ENCODE results near the gene S100A16.
"Not testable (repeated sequence)": the region's sequence is repeated elsewhere in the genome, so short reads cannot be mapped to it uniquely, and the experiment has no call there.

S100A16 gene

GRCh38 chr1:153612755-153613331 is at the start of gene S100A16:
TSS of gene S100A16 (minus strand) at chr1:153613137. CDS start at chr1:153608151, 4,986 bp downstream.
- DNase-seq, result no peak

- DNase-seq, result no peak
Observed at GRCh38 chr1:153662269-153662668, 49.3 kb upstream of the S100A16 start.

- no peak for DNase-seq
Observed at GRCh38 chr1:153661111-153661708, 48.3 kb upstream of the S100A16 start.

GRCh38 chr1:153659656-153660055 is 46.7 kb upstream of the S100A16 start:
- DNase-seq, result no peak

- DNase-seq, result no peak
Observed at GRCh38 chr1:153659175-153659534, 46.2 kb upstream of the S100A16 start.

- DNase-seq, result peak; percentile 95
Observed at GRCh38 chr1:153658400-153659174, 45.6 kb upstream of the S100A16 start, which contains the start of gene SNAPIN. TSS of gene SNAPIN (plus strand) at chr1:153658703. CDS start at chr1:153658744, 41 bp downstream.

GRCh38 chr1:153655333-153655732 is 42.4 kb upstream of the S100A16 start:
- no peak for DNase-seq

GRCh38 chr1:153652805-153653500 is 40.0 kb upstream of the S100A16 start:
- no peak for DNase-seq

- DNase-seq, result no peak
Observed at GRCh38 chr1:153651771-153652170, 38.8 kb upstream of the S100A16 start.

GRCh38 chr1:153649863-153650235 is 36.9 kb upstream of the S100A16 start:
- no peak for DNase-seq

GRCh38 chr1:153649137-153649862 is 36.4 kb upstream of the S100A16 start:
- no peak for DNase-seq

- DNase-seq, result no peak
Observed at GRCh38 chr1:153648000-153648643, 35.2 kb upstream of the S100A16 start.

- no peak for DNase-seq
Observed at GRCh38 chr1:153647346-153647714, 34.4 kb upstream of the S100A16 start.

GRCh38 chr1:153646672-153647345 is 33.9 kb upstream of the S100A16 start:
- DNase-seq, result no peak

- DNase-seq, result no peak
Observed at GRCh38 chr1:153643816-153644215, 30.9 kb upstream of the S100A16 start.

- no peak for DNase-seq
Observed at GRCh38 chr1:153643100-153643499, 30.2 kb upstream of the S100A16 start.

- no peak for DNase-seq
Observed at GRCh38 chr1:153642161-153642560, 29.2 kb upstream of the S100A16 start.

GRCh38 chr1:153640861-153641260 is 27.9 kb upstream of the S100A16 start:
- no peak for DNase-seq

- DNase-seq, result not testable (repeated sequence)
Observed at GRCh38 chr1:153640213-153640612, 27.3 kb upstream of the S100A16 start.

GRCh38 chr1:153639280-153639679 is 26.3 kb upstream of the S100A16 start:
- DNase-seq, result no peak

- DNase-seq, result no peak
Observed at GRCh38 chr1:153638261-153638660, 25.3 kb upstream of the S100A16 start.

GRCh38 chr1:153636312-153636711 is 23.4 kb upstream of the S100A16 start:
- DNase-seq, result no peak
